SU-DHL-6 (cell line): ENCODE data around the gene SEC61A1.

Experiments used
- H2AFZ ChIP-seq: fragments of 200-600 bp; sonication (generic); 2 replicates; pipeline ENCODE4 v1.6.1; 2014; ENCODE audit warnings: low read depth, mild to moderate bottlenecking, moderate library complexity, mixed read lengths, antibody characterized with exemption, low read length; ENCODE audit not compliant: severe bottlenecking
- H3F3A ChIP-seq: fragments of 200-600 bp; shearing (Covaris generic); 2 replicates; pipeline ENCODE4 v1.6.0; 2016; ENCODE audit warnings: antibody characterized with exemption, mild to moderate bottlenecking; ENCODE audit not compliant: insufficient read depth
- H3K27ac ChIP-seq: fragments of 200-600 bp; sonication (generic); 2 replicates; pipeline ENCODE4 v1.5.1; 2016; ENCODE audit warnings: low read depth, mild to moderate bottlenecking, low read length, moderate library complexity, mixed read lengths
- H3K27me3 ChIP-seq: fragments of 200-600 bp; sonication (generic), shearing (Covaris generic); 2 replicates; pipeline ENCODE4 v1.6.0; 2014; ENCODE audit warnings: mild to moderate bottlenecking, low read length
- H3K36me3 ChIP-seq: fragments of 200-600 bp; sonication (generic); 2 replicates; pipeline ENCODE4 v1.6.1; 2014; ENCODE audit warnings: mild to moderate bottlenecking, low read length, mixed read lengths
- H3K4me2 ChIP-seq: fragments of 300-600, 200-600 bp; shearing (Covaris generic), sonication (generic); 2 replicates; pipeline ENCODE4 v1.6.0; 2014; ENCODE audit warnings: low read length, low read depth, mild to moderate bottlenecking; ENCODE audit not compliant: poor library complexity, severe bottlenecking
- H3K4me3 ChIP-seq: fragments of 200-600 bp; sonication (generic); 2 replicates; pipeline ENCODE4 v1.5.1; 2014; ENCODE audit warnings: antibody characterized with exemption, low read length, mild to moderate bottlenecking, mixed read lengths; ENCODE audit not compliant: insufficient read depth, poor library complexity, severe bottlenecking
- H3K79me2 ChIP-seq: fragments of 200-600 bp; sonication (generic); 2 replicates; pipeline ENCODE4 v1.6.1; 2014; ENCODE audit warnings: mild to moderate bottlenecking, low read length, moderate library complexity; ENCODE audit not compliant: insufficient read depth
- H3K9ac ChIP-seq: fragments of 200-600 bp; sonication (generic); 2 replicates; pipeline ENCODE4 v1.7.0; 2014; ENCODE audit warnings: mild to moderate bottlenecking, low read length
- H3K9me2 ChIP-seq: fragments of 200-600 bp; sonication (generic); replicated peaks from 2 replicates; pipeline ENCODE4 v1.6.1; 2014; ENCODE audit warnings: low read length; ENCODE audit not compliant: insufficient read depth
- H3K9me3 ChIP-seq: fragments of 200-600 bp; sonication (generic); 2 replicates; pipeline ENCODE4 v1.6.1; 2014; ENCODE audit warnings: low read length, mixed read lengths; ENCODE audit not compliant: insufficient read depth
- H4K20me1 ChIP-seq: fragments of 200-600 bp; sonication (generic); 2 replicates; pipeline ENCODE4 v1.6.1; 2014; ENCODE audit warnings: low read depth, mild to moderate bottlenecking, antibody characterized with exemption, low read length, moderate library complexity, mixed read lengths
- EZH2phosphoT487 ChIP-seq: fragments of 200-600 bp; sonication (generic), shearing (Covaris generic); conservative IDR thresholded peaks from 2 replicates; pipeline ENCODE4 v1.6.1; 2018; ENCODE audit warnings: mild to moderate bottlenecking, antibody characterized with exemption, low read length, moderate library complexity, mixed read lengths
- TF ChIP-seq, protein P1 (sequence below): fragments of 200-600 bp; sonication (generic); IDR thresholded peaks from one replicate; pipeline ENCODE4 v1.5.1; 2017; ENCODE audit warnings: antibody characterized with exemption, mild to moderate bottlenecking, low read length, moderate library complexity; ENCODE audit not compliant: insufficient read depth, poor library complexity, severe bottlenecking

SEC61A1 gene

DNA sequence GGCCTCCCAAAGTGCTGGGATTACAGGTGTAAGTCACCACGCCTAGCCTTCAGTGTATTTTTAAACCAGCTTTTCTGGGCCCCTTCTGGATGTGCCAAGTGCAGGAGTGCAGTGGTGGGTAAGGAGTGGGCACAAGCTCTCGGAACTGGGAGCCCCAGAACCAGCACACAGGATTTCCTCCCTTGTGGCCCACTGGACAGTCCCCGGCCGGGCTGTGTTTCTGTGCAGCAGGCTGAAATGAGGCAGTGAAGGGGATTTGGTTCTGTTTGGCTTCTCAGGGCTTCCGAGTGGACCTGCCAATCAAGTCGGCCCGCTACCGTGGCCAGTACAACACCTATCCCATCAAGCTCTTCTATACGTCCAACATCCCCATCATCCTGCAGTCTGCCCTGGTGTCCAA, 14.4 kb downstream of the SEC61A1 start:
- Histone ChIP-seq H3K4me3 (no peak overlapping the region), H3K27me3 (no peaks in the 10 kb centered on the region), H3F3A (no peaks in the 10 kb centered on the region), H3K9me2 (no peaks in the 10 kb centered on the region), H3K9ac (no peak overlapping the region), H4K20me1 (no peaks in the 10 kb centered on the region; the same call in 1 of the 2 replicates), H3K27ac (no peak overlapping the region), H3K79me2 (no peaks in the 10 kb centered on the region), H3K4me2 (no peak overlapping the region), H3K36me3 (peaks cover 21% of the 10 kb centered on the region), H3K9me3 (no peaks in the 10 kb centered on the region), H2AFZ (no peak overlapping the region)
- TF ChIP-seq, protein P1, sequence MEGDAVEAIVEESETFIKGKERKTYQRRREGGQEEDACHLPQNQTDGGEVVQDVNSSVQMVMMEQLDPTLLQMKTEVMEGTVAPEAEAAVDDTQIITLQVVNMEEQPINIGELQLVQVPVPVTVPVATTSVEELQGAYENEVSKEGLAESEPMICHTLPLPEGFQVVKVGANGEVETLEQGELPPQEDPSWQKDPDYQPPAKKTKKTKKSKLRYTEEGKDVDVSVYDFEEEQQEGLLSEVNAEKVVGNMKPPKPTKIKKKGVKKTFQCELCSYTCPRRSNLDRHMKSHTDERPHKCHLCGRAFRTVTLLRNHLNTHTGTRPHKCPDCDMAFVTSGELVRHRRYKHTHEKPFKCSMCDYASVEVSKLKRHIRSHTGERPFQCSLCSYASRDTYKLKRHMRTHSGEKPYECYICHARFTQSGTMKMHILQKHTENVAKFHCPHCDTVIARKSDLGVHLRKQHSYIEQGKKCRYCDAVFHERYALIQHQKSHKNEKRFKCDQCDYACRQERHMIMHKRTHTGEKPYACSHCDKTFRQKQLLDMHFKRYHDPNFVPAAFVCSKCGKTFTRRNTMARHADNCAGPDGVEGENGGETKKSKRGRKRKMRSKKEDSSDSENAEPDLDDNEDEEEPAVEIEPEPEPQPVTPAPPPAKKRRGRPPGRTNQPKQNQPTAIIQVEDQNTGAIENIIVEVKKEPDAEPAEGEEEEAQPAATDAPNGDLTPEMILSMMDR, result no peak
- TF ChIP-seq EZH2phosphoT487, result no peak

DNA sequence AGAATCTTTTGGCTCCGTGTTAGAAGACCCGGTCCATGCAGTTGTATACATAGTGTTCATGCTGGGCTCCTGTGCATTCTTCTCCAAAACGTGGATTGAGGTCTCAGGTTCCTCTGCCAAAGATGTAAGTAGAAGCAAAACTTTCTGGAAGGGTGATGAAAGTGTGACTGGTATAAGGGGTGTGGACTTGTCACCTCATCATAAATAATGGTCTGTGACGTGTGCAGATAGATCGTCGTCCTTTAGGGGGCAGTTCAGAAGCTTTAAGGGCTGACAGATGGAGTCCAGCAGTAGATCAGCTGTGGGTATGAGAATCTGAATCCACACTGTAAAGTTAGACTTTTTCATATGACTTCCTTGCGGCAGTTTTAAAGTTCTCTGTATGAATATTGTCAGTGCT, 15.3 kb downstream of the SEC61A1 start:
- Histone ChIP-seq H2AFZ (no peak overlapping the region), H3K36me3 (peaks cover 21% of the 10 kb centered on the region), H3K27ac (no peak overlapping the region), H3K27me3 (no peaks in the 10 kb centered on the region), H3K79me2 (no peaks in the 10 kb centered on the region), H4K20me1 (no peaks in the 10 kb centered on the region; the same call in 1 of the 2 replicates), H3K9ac (no peak overlapping the region), H3K4me2 (no peak overlapping the region), H3K9me2 (no peaks in the 10 kb centered on the region), H3K4me3 (no peak overlapping the region), H3K9me3 (no peaks in the 10 kb centered on the region), H3F3A (no peaks in the 10 kb centered on the region)
- TF ChIP-seq, protein P1, result no peak
- no peak for TF ChIP-seq EZH2phosphoT487

DNA sequence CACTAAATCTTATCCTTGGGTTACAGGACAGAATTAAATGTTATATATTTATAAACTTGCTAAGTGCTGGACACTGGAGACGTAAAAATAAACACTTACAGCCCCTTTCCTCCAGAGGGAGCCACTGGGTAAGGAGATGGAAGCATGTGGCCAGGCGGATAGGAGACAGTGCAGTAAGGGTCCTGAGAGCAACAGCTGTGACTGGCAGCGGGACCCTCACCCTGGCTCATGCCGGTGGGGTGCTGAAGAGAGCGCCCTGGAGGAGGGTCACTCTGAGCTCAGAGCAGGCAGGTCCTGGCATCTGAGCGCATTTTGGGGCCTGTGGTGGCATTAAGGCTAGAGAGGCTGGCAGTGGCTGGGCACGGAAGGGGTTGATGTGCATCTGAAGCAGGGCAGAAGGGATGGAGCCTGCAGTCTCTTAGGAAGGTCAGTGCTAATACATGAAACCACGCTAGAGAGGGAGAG, 16.0 kb downstream of the SEC61A1 start:
- Histone ChIP-seq H3K9me3 (no peaks in the 10 kb centered on the region), H3K27ac (no peak overlapping the region), H3K4me2 (no peak overlapping the region), H3K9me2 (no peaks in the 10 kb centered on the region), H3K4me3 (no peak overlapping the region), H3K36me3 (peaks cover 21% of the 10 kb centered on the region), H3K27me3 (no peaks in the 10 kb centered on the region), H3F3A (no peaks in the 10 kb centered on the region), H2AFZ (no peak overlapping the region), H3K79me2 (no peaks in the 10 kb centered on the region), H3K9ac (no peak overlapping the region), H4K20me1 (no peaks in the 10 kb centered on the region; the same call in 1 of the 2 replicates)
- TF ChIP-seq, protein P1, result peak; percentile 72
- TF ChIP-seq EZH2phosphoT487, result no peak
